H1 (cell line): ENCODE data around the gene C2CD4D. TPM values are rescaled to one million over a fixed set of nuclear protein-coding genes. Genes with fewer than 3 reads are reported as not detected.

ENCODE experiments used
- CTCF ChIA-PET: fragments of 300-600 bp; sonication (Branson Sonifier 250); formaldehyde crosslinking; loops from one replicate; lab custom pipeline; 2021; ENCODE audit not compliant: partially characterized antibody; lab: Charles Lee
- POLR2A ChIA-PET: fragments of 300-600 bp; sonication (Branson Sonifier 250); formaldehyde crosslinking; loops from one replicate; lab custom pipeline; 2021; ENCODE audit warnings: inconsistent platforms; ENCODE audit not compliant: partially characterized antibody; lab: Charles Lee
- DNase-seq, 2 experiments: peaks; one replicate each; pipeline versions ENCODE4 v3.0.0 to v3.0.0-alpha.2; 2010 to 2022; ENCODE audit warnings: low spot score in 2 of 2, low read depth in 1 of 2, mixed read lengths in 1 of 2
- FAIRE-seq: peaks from 2 replicates; lab custom pipeline; 2011; peaks lifted over from hg19 to GRCh38; lab: Jason Lieb, UNC
- H2AFZ ChIP-seq: 2 replicates; pipeline ENCODE4 v1.8.1; 2012; ENCODE audit warnings: low read length, inconsistent platforms
- H2AK5ac ChIP-seq: 2 replicates; pipeline ENCODE4 v1.6.1; 2013; ENCODE audit warnings: low read depth, low read length
- H2BK120ac ChIP-seq: replicated peaks from 2 replicates; pipeline ENCODE3; 2013; ENCODE audit warnings: low read depth, low read length, inconsistent platforms
- H2BK12ac ChIP-seq: 2 replicates; pipeline ENCODE4 v1.6.1; 2013; ENCODE audit warnings: low read depth, low read length
- H2BK15ac ChIP-seq: 2 replicates; pipeline ENCODE4 v1.6.1; 2013; ENCODE audit warnings: low read length
- H2BK20ac ChIP-seq: 2 replicates; pipeline ENCODE4 v1.6.1; 2013; ENCODE audit warnings: low read length
- H2BK5ac ChIP-seq: 2 replicates; pipeline ENCODE4 v1.6.1; 2013; ENCODE audit warnings: low read depth, low read length
- H3K14ac ChIP-seq: 2 replicates; pipeline ENCODE4 v1.6.1; 2013; ENCODE audit warnings: inconsistent platforms; ENCODE audit not compliant: insufficient read length
- H3K18ac ChIP-seq: 2 replicates; pipeline ENCODE4 v1.6.1; 2013; ENCODE audit warnings: low read length; ENCODE audit errors: extremely low read depth
- H3K23ac ChIP-seq: 2 replicates; pipeline ENCODE4 v1.6.1; 2013; ENCODE audit warnings: inconsistent platforms; ENCODE audit not compliant: insufficient read length
- H3K23me2 ChIP-seq: 2 replicates; pipeline ENCODE4 v1.6.1; 2013; ENCODE audit warnings: low read depth, low read length
- H3K27ac ChIP-seq: 2 replicates; pipeline ENCODE4 v1.6.1; 2011; ENCODE audit warnings: low read depth, low read length, inconsistent platforms
- H3K27me3 ChIP-seq, 4 experiments: replicated peaks in 1 of 4; 1 replicate in 1 of 4; 2 replicates in 3 of 4; pipeline versions ENCODE4 v1.6.1 to v1.8.1; 2011 to 2013; ENCODE audit warnings: low read length in 3 of 4, mild to moderate bottlenecking in 3 of 4, inconsistent platforms in 2 of 4, mixed read lengths in 2 of 4, moderate library complexity in 1 of 4; ENCODE audit not compliant: control insufficient read depth in 3 of 4, insufficient read depth in 3 of 4; ENCODE audit errors: extremely low read depth in 1 of 4
- H3K36me3 ChIP-seq, 4 experiments: 2 replicates each; pipeline versions ENCODE4 v1.6.1 to v1.8.1; 2011 to 2013; ENCODE audit warnings: mild to moderate bottlenecking in 4 of 4, low read length in 3 of 4, moderate library complexity in 2 of 4, control low read depth in 1 of 4, inconsistent platforms in 1 of 4; ENCODE audit not compliant: insufficient read depth in 4 of 4, control insufficient read depth in 2 of 4
- H3K4ac ChIP-seq: replicated peaks from 2 replicates; pipeline ENCODE3; 2013; ENCODE audit warnings: low read length, low read depth, mixed read lengths, inconsistent platforms; ENCODE audit not compliant: insufficient read length
- H3K4me1 ChIP-seq, 4 experiments: replicated peaks in 1 of 4; 1 replicate in 1 of 4; 2 replicates in 3 of 4; pipeline versions ENCODE4 v1.6.1 to v1.8.1; 2011 to 2013; ENCODE audit warnings: low read length in 3 of 4, inconsistent platforms in 2 of 4, mixed read lengths in 1 of 4; ENCODE audit not compliant: insufficient read depth in 4 of 4, control insufficient read depth in 3 of 4
- H3K4me2 ChIP-seq, 2 experiments: 2 replicates each; pipeline versions ENCODE4 v1.6.1 to v1.8.1; 2011 to 2013; ENCODE audit warnings: low read depth in 2 of 2, low read length in 2 of 2, control low read depth in 1 of 2, inconsistent platforms in 1 of 2, mild to moderate bottlenecking in 1 of 2; ENCODE audit not compliant: insufficient read depth in 1 of 2
- H3K4me3 ChIP-seq, 4 experiments: fragments of 200-600, 300-600 bp in 1 of 4; sonication (generic), shearing (Covaris generic), sonication (Bioruptor Twin) in 1 of 4; 2 replicates each; pipeline versions ENCODE4 v1.5.1 to v1.8.1; 2011 to 2016; ENCODE audit warnings: low read length in 4 of 4, low read depth in 3 of 4, control low read depth in 2 of 4, inconsistent platforms in 2 of 4, mild to moderate bottlenecking in 2 of 4, mixed read lengths in 1 of 4, moderate library complexity in 1 of 4; ENCODE audit not compliant: insufficient read depth in 2 of 4; ENCODE audit errors: extremely low read depth in 1 of 4
- H3K56ac ChIP-seq: replicated peaks from 2 replicates; pipeline ENCODE3; 2013; ENCODE audit warnings: low read depth, mild to moderate bottlenecking, mixed read lengths, low read length, inconsistent platforms; ENCODE audit not compliant: insufficient read length
- H3K79me1 ChIP-seq: 2 replicates; pipeline ENCODE4 v1.6.1; 2013; ENCODE audit warnings: low read depth, low read length, control low read depth
- H3K79me2 ChIP-seq, 2 experiments: 2 replicates each; pipeline versions ENCODE4 v1.6.1 to v1.8.1; 2012 to 2013; ENCODE audit warnings: low read length in 2 of 2, mild to moderate bottlenecking in 2 of 2, inconsistent platforms in 1 of 2; ENCODE audit not compliant: insufficient read depth in 2 of 2, control insufficient read depth in 1 of 2
- H3K9ac ChIP-seq, 4 experiments: replicated peaks in 1 of 4; 1 replicate in 1 of 4; 2 replicates in 3 of 4; pipeline versions ENCODE4 v1.6.1 to v1.8.1; 2011 to 2013; ENCODE audit warnings: low read depth in 3 of 4, low read length in 3 of 4, control low read depth in 2 of 4, mild to moderate bottlenecking in 2 of 4, moderate library complexity in 2 of 4, inconsistent platforms in 1 of 4; ENCODE audit errors: extremely low read depth in 1 of 4
- H3K9me3 ChIP-seq, 2 experiments: 2 replicates each; pipeline versions ENCODE4 v1.6.1 to v1.8.1; 2012 to 2013; ENCODE audit warnings: mild to moderate bottlenecking in 2 of 2, moderate library complexity in 2 of 2, control low read depth in 1 of 2, inconsistent platforms in 1 of 2, low read depth in 1 of 2, low read length in 1 of 2, mixed read lengths in 1 of 2; ENCODE audit not compliant: insufficient read depth in 2 of 2
- H4K20me1 ChIP-seq, 2 experiments: replicated peaks in 1 of 2; 2 replicates each; pipeline versions ENCODE3 to v1.8.1; 2011 to 2013; ENCODE audit warnings: inconsistent platforms in 2 of 2, low read length in 2 of 2, mild to moderate bottlenecking in 1 of 2; ENCODE audit not compliant: insufficient read depth in 2 of 2, control insufficient read depth in 1 of 2
- H4K5ac ChIP-seq: 2 replicates; pipeline ENCODE4 v1.6.1; 2013; ENCODE audit warnings: low read length, low read depth, mixed read lengths, inconsistent platforms; ENCODE audit not compliant: insufficient read length
- H4K8ac ChIP-seq: 2 replicates; pipeline ENCODE4 v1.8.0; 2013; ENCODE audit warnings: mild to moderate bottlenecking, moderate library complexity, low read length, inconsistent platforms; ENCODE audit not compliant: insufficient read depth; ENCODE audit errors: extremely low read depth
- H4K91ac ChIP-seq: replicated peaks from 2 replicates; pipeline ENCODE3; 2013; ENCODE audit warnings: low read length, mixed read lengths, inconsistent platforms; ENCODE audit not compliant: insufficient read length
- BRCA1 ChIP-seq: IDR thresholded peaks from 2 replicates; pipeline ENCODE4 v1.6.1; 2012; ENCODE audit warnings: low read depth, low read length, improper control_type of control experiment
- CBX8 ChIP-seq: fragments of 300-800, 300-1000 bp; sonication (generic); IDR thresholded peaks from 2 replicates; pipeline ENCODE4 v1.7.1; 2016; ENCODE audit warnings: low read depth, low read length, borderline replicate concordance
- CTBP2 ChIP-seq: IDR thresholded peaks from 2 replicates; pipeline ENCODE4 v1.7.0; 2011; ENCODE audit warnings: borderline replicate concordance, mild to moderate bottlenecking, moderate library complexity, mixed read lengths, low read length; ENCODE audit not compliant: insufficient read depth, insufficient read length
- EGR1 ChIP-seq: IDR thresholded peaks from 2 replicates; pipeline ENCODE4 v1.6.1; 2011; ENCODE audit warnings: low read depth, low read length, borderline replicate concordance
- EZH2 ChIP-seq: fragments of 200-600 bp; sonication (generic); IDR thresholded peaks from 2 replicates; pipeline ENCODE4 v1.7.1; 2012; ENCODE audit warnings: low read depth, mild to moderate bottlenecking, moderate library complexity, low read length, inconsistent platforms; ENCODE audit not compliant: severe bottlenecking
- MAFK ChIP-seq: IDR thresholded peaks from 2 replicates; pipeline ENCODE4 v1.6.1; 2012; ENCODE audit warnings: low read depth, mild to moderate bottlenecking, improper control_type of control experiment, low read length
- NRF1 ChIP-seq: IDR thresholded peaks from 2 replicates; pipeline ENCODE4 v1.6.1; 2011; ENCODE audit warnings: mild to moderate bottlenecking, low read depth, low read length, improper control_type of control experiment
- PHF8 ChIP-seq: fragments of 200-600 bp; sonication (generic); conservative IDR thresholded peaks from 2 replicates; pipeline ENCODE4 v1.7.1; 2012; ENCODE audit warnings: low read depth, mild to moderate bottlenecking, inconsistent platforms, low read length, moderate library complexity
- RAD21 ChIP-seq, 2 experiments: IDR thresholded peaks in 1 of 2; conservative IDR thresholded peaks in 1 of 2; 2 replicates each; pipeline ENCODE4 v1.6.1; 2011; ENCODE audit warnings: low read depth in 2 of 2, low read length in 2 of 2, improper control_type of control experiment in 1 of 2, inconsistent platforms in 1 of 2, mild to moderate bottlenecking in 1 of 2, moderate library complexity in 1 of 2
- RFX5 ChIP-seq: IDR thresholded peaks from 2 replicates; pipeline ENCODE4 v1.6.1; 2011; ENCODE audit warnings: low read depth, low read length, improper control_type of control experiment, borderline replicate concordance
- SIN3A ChIP-seq, 2 experiments: IDR thresholded peaks in 1 of 2; conservative IDR thresholded peaks in 1 of 2; 2 replicates each; pipeline ENCODE4 v1.6.1; 2011 to 2012; ENCODE audit warnings: low read length in 2 of 2, improper control_type of control experiment in 1 of 2, low read depth in 1 of 2, mild to moderate bottlenecking in 1 of 2
- TAF7 ChIP-seq: optimal IDR thresholded peaks from 2 replicates; pipeline ENCODE3; 2011; ENCODE audit warnings: low read depth, mild to moderate bottlenecking, inconsistent platforms, low read length, moderate library complexity, borderline replicate concordance
- TCF12 ChIP-seq: IDR thresholded peaks from 2 replicates; pipeline ENCODE4 v1.6.1; 2011; ENCODE audit warnings: low read depth, mild to moderate bottlenecking, low read length
- WGBS, 2 experiments: shearing (Covaris generic) in 1 of 2; methylation state at CpG; one replicate each; pipeline versions ENCODE4 v1.1.6 to v1.1.7; 2013 to 2015; ENCODE audit warnings: low lambda C conversion rate in 2 of 2, mixed read lengths in 2 of 2, inconsistent platforms in 1 of 2, low coverage in 1 of 2, missing lambda C conversion rate in 1 of 2; ENCODE audit not compliant: insufficient replicate concordance in 2 of 2, insufficient coverage in 1 of 2, insufficient read length in 1 of 2; ENCODE audit errors: extremely low coverage in 1 of 2, missing lambda C conversion rate in 1 of 2; 5-methylcytosine and 5-hydroxymethylcytosine counted together
- polyA plus RNA-seq, 7 experiments: library from polyadenylated mRNA; depleted of rRNA in 3 of 7; stranded (reverse) in 5 of 7; unstranded in 2 of 7; fragments of >200 nt in 5 of 7; fragments of 200-250 nt in 2 of 7; gene quantifications; 1 replicate in 5 of 7; 2 replicates in 1 of 7; 4 replicates in 1 of 7; pipeline versions ENCODE4 v1.2.1 to v1.2.3, GENCODE V29; 2011 to 2013; ENCODE audit warnings: missing spikeins in 2 of 7, mixed read lengths in 2 of 7
- total RNA-seq: library from RNA; stranded (reverse); fragmentation: NEBNext Ultra II Directional; extraction: Animal tissue kit (Norgen Biotek cat#: 25700); gene quantifications from 2 replicates; pipeline ENCODE4 v1.2.1, GENCODE V29; 2021

C2CD4D gene
- total and polyA plus RNA-seq, 2 of the 8 experiments (the other 6 are each of a cell fraction or from before 2014, with no cell fraction given), result 0.41 to 0.71 TPM

- Histone ChIP-seq H3K4me2 (no peak overlapping the region), H3K14ac (no peak overlapping the region), H3K79me1 (no peaks in the 10 kb centered on the region), H3K9me3 (no peaks in the 10 kb centered on the region), H3K27me3 (no peaks in the 10 kb centered on the region), H3K79me2 (no peaks in the 10 kb centered on the region), H2BK20ac (no peak overlapping the region), H2BK12ac (no peak overlapping the region), H2BK120ac (no peak overlapping the region), H3K4me1 (peaks cover 0 to 1% (median 0%) of the 10 kb centered on the region in 4 experiments; a peak in 1 of 7 replicates), H3K56ac (no peak overlapping the region), H3K23ac (no peak overlapping the region), H3K18ac (no peak overlapping the region), H2AFZ (no peak overlapping the region), H2AK5ac (no peak overlapping the region), H2BK15ac (no peak overlapping the region), H2BK5ac (no peak overlapping the region), H3K36me3 (no peaks in the 10 kb centered on the region), H3K27ac (no peak overlapping the region), H3K4ac (no peak overlapping the region), H4K8ac (no peak overlapping the region; the same call in 1 of the 2 replicates), H4K91ac (no peak overlapping the region), H4K20me1 (no peaks in the 10 kb centered on the region), H3K9ac (no peak overlapping the region), H4K5ac (no peak overlapping the region), H3K4me3 (no peak overlapping the region), H3K23me2 (no peaks in the 10 kb centered on the region; the same call in 1 of the 2 replicates)
- no peak for DNase-seq
- 94% methylated on average over 8 of the region's 8 CpGs; no CpG with 5 or more reads in 1 of the 2 experiments for WGBS, 2 experiments
- CTCF ChIA-PET, result interaction anchor here (1.1 to 1.6 kb wide), 3 partner anchors 8 to 153 kb away, joined by 3 to 5 read pairs (median 3); no protein-coding TSS in a partner anchor
- POLR2A ChIA-PET, result no interaction called here
- FAIRE-seq, result no peak
- no peak for TF ChIP-seq TAF7
- no peak for TF ChIP-seq RAD21 (IDR thresholded peaks at IDR 0.05 in 1 of 2, conservative IDR thresholded peaks at IDR 0.05 in 1 of 2; ENCODE audit: low read depth in 2 of 2, low read length in 2 of 2)
- no peak for TF ChIP-seq EGR1
- TF ChIP-seq SIN3A (conservative IDR thresholded peaks at IDR 0.05 in 1 of 2, IDR thresholded peaks at IDR 0.05 in 1 of 2; ENCODE audit: low read depth in 1 of 2, low read length in 2 of 2), result no peak
- TF ChIP-seq EZH2, result no peak
- TF ChIP-seq NRF1, result no peak
- no peak for TF ChIP-seq BRCA1
- no peak for TF ChIP-seq CBX8
- no peak for TF ChIP-seq MAFK
- TF ChIP-seq PHF8, result no peak
- TF ChIP-seq CTBP2, result no peak
- no peak for TF ChIP-seq TCF12
- no peak for TF ChIP-seq RFX5
Observed at GRCh38 chr1:151814971-151815545, 24.6 kb downstream of the C2CD4D start.
